ENCODE measurements around the gene RIGI. TPM values are rescaled to one million over a fixed set of nuclear protein-coding genes. Genes with fewer than 3 reads are reported as not detected.

RIGI gene
- total and polyA plus RNA-seq, 2 of the 4 experiments (the other 2 are of a cell fraction), result 4.8 to 13.6 TPM

- ATAC-seq (ENCODE audit: low read depth) (no peak), DNase-seq (no peak)
- no peak overlapping the region for H3K9ac ChIP-seq (ENCODE audit: low read depth, low read length)
- H3K27ac ChIP-seq (ENCODE audit: insufficient read depth, low read length), result no peak overlapping the region
- ChIA-PET CTCF (no interaction called here), POLR2A (ENCODE audit: unreplicated experiment) (no interaction called here)
- H4K20me1 ChIP-seq (ENCODE audit: insufficient read depth, low read length), result no peaks in the 10 kb centered on the region
- H3K4ac ChIP-seq (ENCODE audit: low read depth, low read length), result no peak overlapping the region
- H3K27me3 ChIP-seq (ENCODE audit: control insufficient read depth, insufficient read depth, low read length), result no peaks in the 10 kb centered on the region
- no peak overlapping the region for H3K4me3 ChIP-seq (ENCODE audit: insufficient read depth, low read depth, low read length)
- H4K91ac ChIP-seq (ENCODE audit: insufficient read depth, low read depth, low read length), result no peak overlapping the region
- H3K18ac ChIP-seq (ENCODE audit: low read depth, low read length), result no peak overlapping the region
- no peak overlapping the region for H2BK15ac ChIP-seq (ENCODE audit: low read depth, low read length)
- no peak for TF ChIP-seq RAD21 (IDR thresholded peaks at IDR 0.05; ENCODE audit: low read length)
- no peak for TF ChIP-seq USF2 (IDR thresholded peaks at IDR 0.05; ENCODE audit: low read depth, low read length)
- TF ChIP-seq CEBPB (IDR thresholded peaks at IDR 0.05; ENCODE audit: low read depth, low read length), result no peak
- TF ChIP-seq CHD1 (IDR thresholded peaks at IDR 0.05; ENCODE audit: low read depth, low read length), result no peak
- TF ChIP-seq RCOR1 (IDR thresholded peaks at IDR 0.05; ENCODE audit: insufficient replicate concordance, low read length), result no peak
- no peak for TF ChIP-seq SMC3 (IDR thresholded peaks at IDR 0.05; ENCODE audit: low read depth, low read length)
- TF ChIP-seq NFE2L2 (IDR thresholded peaks at IDR 0.05; ENCODE audit: low read depth, low read length), result no peak
- no peak for TF ChIP-seq BHLHE40 (IDR thresholded peaks at IDR 0.05; ENCODE audit: low read depth, low read length)
- TF ChIP-seq MXI1 (IDR thresholded peaks at IDR 0.05; ENCODE audit: borderline replicate concordance, low read depth, low read length), result no peak
- TF ChIP-seq POLR2A (IDR thresholded peaks at IDR 0.05; ENCODE audit: low read depth, low read length), result no peak
- TF ChIP-seq ELK1 (IDR thresholded peaks at IDR 0.05; ENCODE audit: borderline replicate concordance, low read depth, low read length), result no peak
- no peak for TF ChIP-seq MAZ (IDR thresholded peaks at IDR 0.05; ENCODE audit: borderline replicate concordance, low read depth, low read length)
- no peak for TF ChIP-seq FOS (IDR thresholded peaks at IDR 0.05; ENCODE audit: low read depth, low read length)
- no peak for TF ChIP-seq CTCF (conservative IDR thresholded peaks at IDR 0.05; ENCODE audit: low read depth, low read length)
- no peak for TF ChIP-seq RFX5 (IDR thresholded peaks at IDR 0.05; ENCODE audit: low read depth, low read length)
- no peak for TF ChIP-seq MAFK (IDR thresholded peaks at IDR 0.05; ENCODE audit: low read depth, low read length)
- H3K79me1 ChIP-seq (ENCODE audit: low read depth in 1 of 2, low read length in 2 of 2), result peaks cover 0 to 5% of the 10 kb centered on the region in 2 experiments; a peak in 1 of 4 replicates
- H4K8ac ChIP-seq (ENCODE audit: low read depth in 2 of 2, low read length in 2 of 2), result no peak overlapping the region
- no peak overlapping the region for H2BK20ac ChIP-seq (ENCODE audit: low read depth, low read length)
- H3K56ac ChIP-seq (ENCODE audit: extremely low read depth, insufficient read depth, low read length), result no peak overlapping the region
- H3K14ac ChIP-seq (replicated peaks; ENCODE audit: low read depth, low read length), result no peak overlapping the region
- no peak overlapping the region for H2BK120ac ChIP-seq (ENCODE audit: low read depth, low read length)
- H3K9me3 ChIP-seq (ENCODE audit: control insufficient read depth, insufficient read depth, low read length), result no peaks in the 10 kb centered on the region
- peaks cover 35% of the 10 kb centered on the region for H3K36me3 ChIP-seq (ENCODE audit: control insufficient read depth, insufficient read depth, low read length)
- peaks cover 4% of the 10 kb centered on the region; the same call in 1 of the 2 replicates for H3K4me1 ChIP-seq (ENCODE audit: control insufficient read depth, insufficient read depth, low read length)
- no peak overlapping the region for H4K5ac ChIP-seq (ENCODE audit: low read depth, low read length)
- H2AK9ac ChIP-seq (replicated peaks; ENCODE audit: low read depth, low read length, poor library complexity), result no peak overlapping the region
- H2BK5ac ChIP-seq (ENCODE audit: low read depth, low read length, poor library complexity, severe bottlenecking), result no peak overlapping the region
- H2AFZ ChIP-seq (replicated peaks; ENCODE audit: low read length, poor library complexity), result no peak overlapping the region
- no CpG with 5 or more reads among the region's 4 CpGs for WGBS, 2 experiments (ENCODE audit: extremely low coverage in 2 of 2, insufficient read length in 1 of 2)
- intact Hi-C loops (cut with micrococcal nuclease) (no loop called here), dilution Hi-C loops (cut with HindIII; ENCODE audit: low sequenced_read_pairs, unreplicated experiment) (no loop called here), in situ Hi-C loops (cut with MboI; ENCODE audit: low sequenced_read_pairs) (no loop called here)
- peaks cover 2% of the 10 kb centered on the region; the same call in 1 of the 2 replicates for H3K9me1 ChIP-seq (ENCODE audit: insufficient read depth, low read length)
- no TSS peak for BruUV-seq (replicated peaks)
- H2AK5ac ChIP-seq (ENCODE audit: low read depth, low read length), result no peak overlapping the region
- H3K23ac ChIP-seq (ENCODE audit: low read depth, low read length), result no peak overlapping the region
- no peak overlapping the region for H3K4me2 ChIP-seq (ENCODE audit: low read depth, low read length)
Measured at GRCh38 chr9:32483343-32483742, 42.7 kb downstream of the RIGI start.
